Measurements from ENCODE around the gene VMP1. TPM values are rescaled to one million over a fixed set of nuclear protein-coding genes. Genes with fewer than 3 reads are reported as not detected.

VMP1 gene
- total RNA-seq, 1 donor from 2014 or later = 50.8 TPM

- intact Hi-C loops (cut with micrococcal nuclease) = no loop called here
- TF ChIP-seq CTCF (IDR thresholded peaks at IDR 0.05; ENCODE audit: borderline replicate concordance) = no peak
- Histone ChIP-seq H3K27me3 (ENCODE audit: low read depth) (no peaks in the 10 kb centered on the region), H3K4me1 (peaks cover 66% of the 10 kb centered on the region), H3K9me3 (replicated peaks) (no peaks in the 10 kb centered on the region), H3K36me3 (peaks cover 15% of the 10 kb centered on the region), H3K27ac (replicated peaks) (peak overlapping the region; percentile 5), H3K4me3 (no peak overlapping the region)
- DNase-seq = no peak
Observed at GRCh38 chr17:59842901-59843652, 135.6 kb downstream of the VMP1 start.

GRCh38 chr17:59844884-59845594 is 137.6 kb downstream of the VMP1 start:
- DNase-seq = no peak
- H3K36me3 ChIP-seq = peaks cover 12% of the 10 kb centered on the region
- intact Hi-C loops (cut with micrococcal nuclease) = no loop called here
- H3K9me3 ChIP-seq (replicated peaks) = no peaks in the 10 kb centered on the region
- H3K4me3 ChIP-seq = no peak overlapping the region
- H3K27me3 ChIP-seq (ENCODE audit: low read depth) = no peaks in the 10 kb centered on the region
- TF ChIP-seq CTCF (IDR thresholded peaks at IDR 0.05; ENCODE audit: borderline replicate concordance) = no peak
- peak overlapping the region; percentile 83 for H3K27ac ChIP-seq (replicated peaks)
- H3K4me1 ChIP-seq = peaks cover 47% of the 10 kb centered on the region

GRCh38 chr17:59845595-59846393 is 138.3 kb downstream of the VMP1 start:
- intact Hi-C loops (cut with micrococcal nuclease) = no loop called here
- no peak for TF ChIP-seq CTCF (IDR thresholded peaks at IDR 0.05; ENCODE audit: borderline replicate concordance)
- H3K9me3 ChIP-seq (replicated peaks) = no peaks in the 10 kb centered on the region
- H3K36me3 ChIP-seq = peaks cover 4% of the 10 kb centered on the region
- H3K4me3 ChIP-seq = peak overlapping the region; percentile 30
- no peaks in the 10 kb centered on the region for H3K27me3 ChIP-seq (ENCODE audit: low read depth)
- peaks cover 39% of the 10 kb centered on the region for H3K4me1 ChIP-seq
- no peak for DNase-seq
- peak overlapping the region; percentile 83 for H3K27ac ChIP-seq (replicated peaks)

DNA sequence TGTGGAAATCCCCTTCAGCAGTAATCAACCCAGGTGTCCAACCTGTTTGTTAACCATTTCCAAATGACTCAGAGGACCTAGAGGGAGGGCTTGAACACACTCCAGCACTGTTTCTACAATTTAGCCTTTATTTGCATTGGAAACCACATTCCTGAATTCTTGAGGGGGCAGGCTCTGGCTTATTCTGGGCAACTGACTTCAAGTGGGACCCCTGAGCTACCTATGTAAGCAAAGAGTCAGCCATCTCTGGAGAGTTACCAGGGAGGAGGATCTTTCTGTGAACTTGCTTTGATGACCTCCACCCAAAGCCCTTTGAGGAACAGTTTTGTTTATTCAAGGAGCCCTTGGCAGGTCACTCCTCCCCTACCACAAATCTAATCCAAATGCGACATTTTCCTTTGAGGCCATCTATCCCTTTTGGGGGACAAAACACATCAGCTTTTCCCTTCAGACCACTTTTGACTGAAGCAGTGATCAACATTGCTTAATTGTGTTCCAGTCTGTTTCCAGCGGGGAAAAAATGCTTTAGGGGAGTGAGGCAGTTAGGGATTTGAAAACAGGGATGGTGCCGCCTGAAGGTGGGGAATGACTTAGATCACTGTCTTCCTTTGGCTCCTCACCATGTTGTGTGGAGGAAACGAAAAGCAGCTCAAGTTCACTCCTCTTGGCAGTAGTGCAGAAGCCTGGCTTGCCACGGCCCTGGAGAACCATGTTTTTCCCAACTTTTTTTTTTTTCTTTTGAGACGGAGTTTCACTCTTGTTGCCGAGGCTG is 139.1 kb downstream of the VMP1 start:
- H3K4me1 ChIP-seq = peaks cover 35% of the 10 kb centered on the region
- TF ChIP-seq CTCF (IDR thresholded peaks at IDR 0.05; ENCODE audit: borderline replicate concordance) = no peak
- intact Hi-C loops (cut with micrococcal nuclease) = no loop called here
- H3K27ac ChIP-seq (replicated peaks) = peak overlapping the region; percentile 83
- DNase-seq = peak; percentile 41
- H3K9me3 ChIP-seq (replicated peaks) = no peaks in the 10 kb centered on the region
- peak overlapping the region; percentile 30 for H3K4me3 ChIP-seq
- no peaks in the 10 kb centered on the region for H3K27me3 ChIP-seq (ENCODE audit: low read depth)
- H3K36me3 ChIP-seq = peaks cover 4% of the 10 kb centered on the region

- intact Hi-C loops (cut with micrococcal nuclease) = no loop called here
- no peak for TF ChIP-seq CTCF (IDR thresholded peaks at IDR 0.05; ENCODE audit: borderline replicate concordance)
Observed at GRCh38 chr17:59848385-59848668, 140.9 kb downstream of the VMP1 start.

More at GRCh38 chr17:59848385-59848668, 140.9 kb downstream of the VMP1 start:
- Histone ChIP-seq H3K9me3 (replicated peaks) (no peaks in the 10 kb centered on the region), H3K4me3 (no peak overlapping the region), H3K36me3 (no peaks in the 10 kb centered on the region), H3K4me1 (peaks cover 47% of the 10 kb centered on the region), H3K27me3 (ENCODE audit: low read depth) (no peaks in the 10 kb centered on the region), H3K27ac (replicated peaks) (no peak overlapping the region)
- DNase-seq = no peak

Measured in left ventricle myocardium inferior (tissue), 1 donor.